Cerebellar cortex (tissue), 1 donor: ENCODE results near the gene GPD1L.

Source experiments
- DNase-seq: peaks from one replicate; pipeline ENCODE4 v3.0.0-alpha.2; 2015; ENCODE audit warnings: low spot score

Gene GPD1L

GRCh38 chr3:32137870-32138269 lies 31.4 kb downstream of the GPD1L start:
- no peak for DNase-seq

GRCh38 chr3:32138545-32139104 lies 32.2 kb downstream of the GPD1L start:
- peak; percentile 6 for DNase-seq

GRCh38 chr3:32140943-32141342 lies 34.5 kb downstream of the GPD1L start:
- DNase-seq: no peak

GRCh38 chr3:32143849-32144757 lies 37.7 kb downstream of the GPD1L start:
- peak; percentile 76 for DNase-seq

- DNase-seq: no peak
These were observed 40.4 kb downstream of the GPD1L start for GRCh38 chr3:32146746-32147211.

- DNase-seq: no peak
These were observed 41.1 kb downstream of the GPD1L start for GRCh38 chr3:32147509-32147908.

- DNase-seq: peak; percentile 8
These were observed 41.5 kb downstream of the GPD1L start for GRCh38 chr3:32147933-32148332.

- no peak for DNase-seq
These were observed 41.9 kb downstream of the GPD1L start for GRCh38 chr3:32148351-32148750.

GRCh38 chr3:32153414-32154204 lies 47.2 kb downstream of the GPD1L start:
- DNase-seq: no peak

GRCh38 chr3:32154205-32154579 lies 47.8 kb downstream of the GPD1L start:
- no peak for DNase-seq

GRCh38 chr3:32155117-32155516 lies 48.7 kb downstream of the GPD1L start:
- DNase-seq: no peak

GRCh38 chr3:32157600-32158264 lies 51.3 kb downstream of the GPD1L start:
- peak; percentile 61 for DNase-seq

- no peak for DNase-seq
These were observed 54.3 kb downstream of the GPD1L start for GRCh38 chr3:32160706-32161214.

GRCh38 chr3:32165442-32165841 lies 59.0 kb downstream of the GPD1L start:
- no peak for DNase-seq

GRCh38 chr3:32166654-32167053 lies 60.2 kb downstream of the GPD1L start:
- DNase-seq: no peak

- DNase-seq: no peak
These were observed 66.0 kb downstream of the GPD1L start for GRCh38 chr3:32172420-32172819.

GRCh38 chr3:32175607-32176197 lies 69.3 kb downstream of the GPD1L start:
- peak; percentile 48 for DNase-seq

- DNase-seq: peak; percentile 48
These were observed 70.7 kb downstream of the GPD1L start for GRCh38 chr3:32176989-32177701.

- peak; percentile 70 for DNase-seq
These were observed 71.3 kb downstream of the GPD1L start for GRCh38 chr3:32177702-32178198.

- no peak for DNase-seq
These were observed 73.8 kb downstream of the GPD1L start for GRCh38 chr3:32180141-32180784.
